LHCN-M2 (cell line): ENCODE measurements around the gene STK11IP. TPM values are rescaled to one million over a fixed set of nuclear protein-coding genes. Genes with fewer than 3 reads are reported as not detected.
"Not testable (repeated sequence)": the region's sequence is repeated elsewhere in the genome, so short reads cannot be mapped to it uniquely, and the experiment has no call there.

ENCODE experiments used
- DNase-seq: peaks from one replicate; pipeline ENCODE4 v3.0.0-alpha.2; 2012; ENCODE audit warnings: low read depth
- total RNA-seq: library from RNA; depleted of rRNA; stranded (reverse); fragments of >200 nt; gene quantifications from 2 replicates; pipeline ENCODE4 v1.2.3, GENCODE V29; 2014; rRNA removed

The STK11IP gene
- total RNA-seq, 1 experiment from 2014 or later = 11.6 TPM

GRCh38 chr2:219645631-219646527 lies 48.2 kb downstream of the STK11IP start:
- peak; percentile 78 for DNase-seq

GRCh38 chr2:219648176-219648575 lies 50.5 kb downstream of the STK11IP start:
- no peak for DNase-seq

- DNase-seq = no peak
These were observed 51.3 kb downstream of the STK11IP start for GRCh38 chr2:219648963-219649362.

DNA sequence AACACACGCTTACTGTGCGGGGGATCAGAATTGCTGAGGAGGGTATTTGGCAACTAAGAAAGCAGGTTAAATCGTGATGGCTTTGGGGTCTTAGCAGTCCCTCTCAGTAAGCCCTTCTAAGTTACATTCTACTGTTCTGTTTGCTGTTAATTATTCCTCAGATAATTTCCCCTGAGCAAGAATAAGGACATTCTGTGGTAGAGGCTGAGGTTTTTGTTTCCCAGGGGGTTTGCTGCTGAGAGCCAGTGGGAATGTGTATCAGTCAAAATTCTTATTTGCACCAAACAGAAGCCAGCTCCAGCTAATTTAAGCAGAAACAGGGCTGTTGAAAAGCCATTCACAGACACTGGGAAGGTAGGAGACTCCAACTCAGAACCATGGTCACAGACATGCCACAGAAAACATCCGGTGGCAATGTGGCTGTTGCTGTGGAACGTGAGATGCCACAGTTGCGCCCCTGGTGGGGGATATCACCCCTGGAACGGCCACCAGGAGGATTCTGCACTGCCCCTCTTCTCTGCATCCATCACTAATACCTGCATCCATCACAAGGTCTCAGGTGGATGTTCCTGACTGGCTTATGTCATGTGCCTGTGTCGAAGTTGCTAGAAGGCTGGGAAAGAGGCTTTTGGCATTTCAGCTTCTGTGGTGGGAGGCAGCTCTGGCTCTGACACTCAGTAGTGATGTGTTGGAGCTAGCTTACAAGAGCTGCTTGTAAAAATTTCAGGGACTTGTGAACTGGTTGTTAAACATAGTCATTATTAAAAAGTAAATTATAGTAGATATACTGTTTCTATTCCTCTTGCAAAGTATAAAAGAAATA lies 53.0 kb downstream of the STK11IP start:
- DNase-seq = peak; percentile 52

- DNase-seq = not testable (repeated sequence)
These were observed 54.0 kb downstream of the STK11IP start for GRCh38 chr2:219651656-219652055.

DNA sequence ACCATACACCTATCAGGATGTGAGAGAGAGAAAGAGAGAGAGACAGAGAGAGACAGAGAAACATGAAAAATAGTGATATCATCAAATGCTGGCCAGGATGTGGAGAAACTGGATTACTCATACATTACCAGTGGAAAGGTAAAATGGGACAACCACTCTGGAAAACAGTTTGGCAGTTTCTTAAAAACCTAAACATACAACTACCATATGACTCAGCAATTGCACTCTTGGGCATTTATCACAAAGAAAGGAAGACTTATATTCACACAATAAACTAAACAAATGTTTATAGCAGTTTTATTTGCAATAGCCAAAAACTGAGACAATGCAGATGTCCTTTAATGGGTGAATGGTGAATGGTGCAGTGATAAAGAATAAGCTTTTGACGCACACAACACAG lies 58.9 kb downstream of the STK11IP start:
- DNase-seq = peak; percentile 26

- peak; percentile 30 for DNase-seq
These were observed 60.7 kb downstream of the STK11IP start for GRCh38 chr2:219658196-219658846.

- no peak for DNase-seq
These were observed 61.2 kb downstream of the STK11IP start for GRCh38 chr2:219658874-219659273.

DNA sequence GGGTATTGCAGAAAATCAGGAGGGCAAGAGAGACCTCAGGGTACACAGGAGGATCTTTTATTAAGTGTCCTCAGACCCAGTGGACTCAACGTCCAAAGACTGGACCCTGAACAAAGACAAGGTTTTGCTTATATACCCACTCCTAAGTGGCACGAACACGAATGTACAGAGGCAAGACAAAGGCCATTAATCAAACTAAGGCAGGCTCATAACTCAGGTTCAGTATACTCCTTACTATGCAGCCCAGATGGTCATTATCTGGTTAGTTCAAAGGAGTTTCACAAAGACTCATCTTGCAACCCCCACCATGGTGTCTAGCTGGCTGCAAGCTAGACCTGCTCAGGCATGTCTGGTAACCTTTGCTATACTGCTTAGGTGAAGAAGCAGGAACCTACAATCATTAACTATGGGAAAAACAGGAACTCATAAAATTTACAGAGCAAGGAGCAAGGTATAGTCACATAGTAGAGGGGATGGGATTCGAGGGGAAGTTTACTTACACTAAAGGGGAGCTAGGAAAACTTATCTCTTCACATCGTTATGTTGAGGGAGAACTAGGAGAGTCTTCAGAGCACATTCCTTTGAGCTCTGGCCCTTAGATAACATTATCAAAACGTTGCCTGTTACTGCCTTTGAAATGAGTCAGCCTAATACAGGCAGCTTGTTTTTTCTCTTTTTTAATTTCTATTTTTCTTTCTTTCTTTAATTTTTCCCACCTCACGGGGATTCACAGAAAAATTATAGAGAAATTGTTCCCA lies 63.7 kb downstream of the STK11IP start:
- no peak for DNase-seq

GRCh38 chr2:219661955-219662395 lies 64.3 kb downstream of the STK11IP start:
- no peak for DNase-seq

- no peak for DNase-seq
These were observed 64.9 kb downstream of the STK11IP start for GRCh38 chr2:219662566-219662965.

DNA sequence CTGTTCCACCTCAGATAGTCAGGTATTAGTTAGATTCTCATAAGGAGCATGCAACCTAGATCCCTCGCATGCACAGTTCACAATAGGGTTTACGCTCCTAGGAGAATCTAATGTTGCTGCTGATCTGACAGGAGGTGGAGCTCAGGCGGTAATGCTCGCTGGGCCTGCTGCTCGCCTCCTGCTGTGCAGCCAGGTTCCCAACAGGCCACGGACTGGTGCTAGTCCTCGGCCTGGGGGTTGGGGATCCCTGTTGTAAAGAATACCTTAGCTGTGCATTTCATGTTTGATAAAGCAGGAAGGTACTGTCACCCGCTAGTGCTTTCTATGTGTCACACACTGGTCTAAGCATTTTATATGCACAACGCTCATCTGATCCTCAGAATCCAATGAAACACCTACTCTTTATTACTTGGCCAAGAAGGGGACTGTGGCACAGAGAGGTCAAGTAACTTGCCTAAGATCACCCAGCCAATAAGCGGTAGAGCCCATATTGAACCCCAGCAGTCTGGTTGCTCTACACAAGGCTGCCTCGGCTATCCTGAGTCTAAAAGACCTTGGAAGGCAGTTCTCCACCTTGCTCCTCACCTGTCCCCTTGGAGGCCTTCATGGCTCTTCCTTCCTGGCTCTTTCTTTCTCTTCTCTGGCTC lies 65.6 kb downstream of the STK11IP start:
- DNase-seq = no peak

DNA sequence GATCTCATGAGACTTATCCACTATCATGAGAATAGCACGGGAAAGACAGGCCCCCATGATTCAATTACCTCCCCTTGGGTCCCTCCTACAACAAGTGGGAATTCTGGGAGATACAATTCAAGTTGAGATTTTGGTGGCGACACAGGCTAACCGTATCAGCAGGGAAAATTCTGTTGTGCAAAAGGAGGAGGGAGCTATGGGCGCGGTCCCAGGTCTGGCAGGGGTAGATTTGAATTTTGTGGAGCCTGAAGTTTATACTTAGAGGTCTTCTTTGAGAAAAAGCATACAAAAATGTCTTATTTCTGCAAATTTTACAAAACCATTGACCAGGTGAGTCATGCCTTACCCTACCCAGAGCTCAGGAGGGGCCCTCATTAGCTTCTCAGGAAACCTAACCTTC lies 66.4 kb downstream of the STK11IP start:
- no peak for DNase-seq

- no peak for DNase-seq
These were observed 67.3 kb downstream of the STK11IP start for GRCh38 chr2:219664944-219665343.

DNA sequence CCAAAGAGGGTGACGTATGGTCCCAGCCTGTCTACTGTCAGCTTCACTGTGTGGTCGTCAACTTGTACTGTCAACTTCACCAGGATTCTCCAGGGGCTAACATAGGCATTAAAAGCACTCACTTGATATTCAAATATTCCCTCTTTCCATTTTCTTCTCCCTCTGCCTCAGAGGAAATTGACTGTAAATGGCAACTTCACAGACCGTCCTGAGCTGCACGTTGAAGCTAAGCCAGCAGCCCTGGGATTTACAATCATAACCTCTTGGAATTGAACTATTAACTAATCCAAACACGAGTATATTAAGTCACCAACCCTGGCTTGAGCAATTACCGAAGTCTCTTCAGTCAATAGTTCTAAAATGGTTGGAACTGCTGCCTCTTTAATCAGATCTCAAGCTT lies 68.3 kb downstream of the STK11IP start:
- DNase-seq = no peak

Other genes starting within 250 kb of the STK11IP start
- 55.0 and 63.7 TPM in 2 replicates for gene DNPEP, start 209.9 kb upstream of the STK11IP start, total RNA-seq
- 863 and 1,551 TPM in 2 replicates for gene DES, start 179.5 kb upstream of the STK11IP start, total RNA-seq
- gene SPEG, start 163.0 kb upstream of the STK11IP start, total RNA-seq = 36.2 and 41.5 TPM in 2 replicates
- 64.4 and 65.7 TPM in 2 replicates for gene GMPPA, start 99.0 kb upstream of the STK11IP start, total RNA-seq
- gene ASIC4, start 83.4 kb upstream of the STK11IP start, total RNA-seq = not detected in 2 replicates
- gene CHPF, start 54.0 kb upstream of the STK11IP start, total RNA-seq = 246 and 264 TPM in 2 replicates
- gene TMEM198, start 53.8 kb upstream of the STK11IP start, total RNA-seq = 4.2 and 4.4 TPM in 2 replicates
- gene OBSL1, start 26.3 kb upstream of the STK11IP start, total RNA-seq = 62.1 and 69.0 TPM in 2 replicates
- not detected in 2 replicates for gene INHA, start 25.5 kb upstream of the STK11IP start, total RNA-seq
- gene SLC4A3, start 29.8 kb downstream of the STK11IP start, total RNA-seq = 2.8 and 2.9 TPM in 2 replicates